ENCODE data around the gene SREK1.

GRCh38 chr5:66232275-66232674 lies 88.2 kb downstream of the SREK1 start:
- TF ChIP-seq BRF2 (IDR thresholded peaks at IDR 0.05; ENCODE audit: borderline replicate concordance, insufficient read depth, insufficient read length) = no peak
- TF ChIP-seq CTCF (IDR thresholded peaks at IDR 0.05 in 2 of 3, conservative IDR thresholded peaks at IDR 0.05 in 1 of 3; ENCODE audit: insufficient read depth in 2 of 3, low read depth in 1 of 3, low read length in 3 of 3) = no peak
- no peak for TF ChIP-seq CHD4 (IDR thresholded peaks at IDR 0.05; ENCODE audit: insufficient read depth, insufficient replicate concordance, low read depth, low read length, poor library complexity, severe bottlenecking)
- TF ChIP-seq SMAD4 (CRISPR knock-in tag; conservative IDR thresholded peaks at IDR 0.05) = no peak
- TF ChIP-seq ZFP36 (IDR thresholded peaks at IDR 0.05; ENCODE audit: low read depth, low read length, partially characterized antibody) = no peak
- TF ChIP-seq ILK (tag; IDR thresholded peaks at IDR 0.05; ENCODE audit: borderline replicate concordance, low read depth) = no peak
- no peak for TF ChIP-seq ZNF79 (CRISPR knock-in tag; IDR thresholded peaks at IDR 0.05; ENCODE audit: low read depth)
- no peak for TF ChIP-seq ZFP30 (CRISPR knock-in tag; IDR thresholded peaks at IDR 0.05; ENCODE audit: borderline replicate concordance)
- TF ChIP-seq CBX8 (IDR thresholded peaks at IDR 0.05; ENCODE audit: borderline replicate concordance, extremely low read depth, low read depth, low read length, poor library complexity, severe bottlenecking) = no peak
- no peak for TF ChIP-seq ZNF384 (IDR thresholded peaks at IDR 0.05; ENCODE audit: low read depth, low read length)
